ENCODE measurements around the gene ACACB.

Gene ACACB

GRCh38 chr12:109193896-109194295 lies 77.5 kb downstream of the ACACB start:
- DNase-seq (ENCODE audit: extremely low spot score): no peak
- POLR2A ChIA-PET: no interaction called here
- no peak for TF ChIP-seq CTCF (IDR thresholded peaks at IDR 0.05; ENCODE audit: control extremely low read depth, extremely low read depth, low read depth, missing control alignments)
- CTCF ChIA-PET: no interaction called here

GRCh38 chr12:109196332-109196731 lies 79.9 kb downstream of the ACACB start:
- ChIA-PET POLR2A (no interaction called here), CTCF (interaction anchor here (0.8 kb wide), 1 partner anchor 313 kb away, joined by 3 read pairs; no protein-coding TSS in a partner anchor)
- TF ChIP-seq CTCF (IDR thresholded peaks at IDR 0.05; ENCODE audit: control extremely low read depth, extremely low read depth, low read depth, missing control alignments): no peak
- no peak for DNase-seq (ENCODE audit: extremely low spot score)

DNA sequence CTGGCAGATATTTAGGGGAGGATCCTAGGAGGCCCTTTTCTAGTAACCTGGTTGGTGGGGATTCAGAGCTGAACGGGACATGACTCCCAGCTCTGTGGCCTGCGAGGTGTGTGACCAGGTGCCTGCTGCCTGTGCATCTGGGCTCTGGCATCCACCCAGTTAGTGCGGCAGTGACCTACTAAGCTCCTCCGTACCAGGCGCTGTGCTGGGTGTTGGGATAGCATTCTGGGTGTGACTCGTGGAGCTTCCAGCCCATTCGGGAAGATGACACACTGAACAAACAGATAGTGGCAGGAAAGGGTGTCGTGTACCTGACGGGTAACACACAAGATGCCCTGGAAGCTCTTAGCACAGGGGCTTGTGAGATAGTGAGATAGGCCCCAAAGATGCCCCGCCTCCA lies 80.9 kb downstream of the ACACB start:
- DNase-seq (ENCODE audit: extremely low spot score): no peak
- ChIA-PET POLR2A (no interaction called here), CTCF (no interaction called here)
- TF ChIP-seq CTCF (IDR thresholded peaks at IDR 0.05; ENCODE audit: control extremely low read depth, extremely low read depth, low read depth, missing control alignments): no peak

- CTCF ChIA-PET: interaction anchor here (1.1 kb wide), 1 partner anchor 192 kb away, joined by 3 read pairs; no protein-coding TSS in a partner anchor
- POLR2A ChIA-PET: no interaction called here
- no peak for DNase-seq (ENCODE audit: extremely low spot score)
- TF ChIP-seq CTCF (IDR thresholded peaks at IDR 0.05; ENCODE audit: control extremely low read depth, extremely low read depth, low read depth, missing control alignments): no peak
Measured at GRCh38 chr12:109199324-109199723, 82.9 kb downstream of the ACACB start.

GRCh38 chr12:109200825-109201495 lies 84.6 kb downstream of the ACACB start:
- ChIA-PET POLR2A (no interaction called here), CTCF (no interaction called here)
- TF ChIP-seq CTCF (IDR thresholded peaks at IDR 0.05; ENCODE audit: control extremely low read depth, extremely low read depth, low read depth, missing control alignments): no peak
- no peak for DNase-seq (ENCODE audit: extremely low spot score)

DNA sequence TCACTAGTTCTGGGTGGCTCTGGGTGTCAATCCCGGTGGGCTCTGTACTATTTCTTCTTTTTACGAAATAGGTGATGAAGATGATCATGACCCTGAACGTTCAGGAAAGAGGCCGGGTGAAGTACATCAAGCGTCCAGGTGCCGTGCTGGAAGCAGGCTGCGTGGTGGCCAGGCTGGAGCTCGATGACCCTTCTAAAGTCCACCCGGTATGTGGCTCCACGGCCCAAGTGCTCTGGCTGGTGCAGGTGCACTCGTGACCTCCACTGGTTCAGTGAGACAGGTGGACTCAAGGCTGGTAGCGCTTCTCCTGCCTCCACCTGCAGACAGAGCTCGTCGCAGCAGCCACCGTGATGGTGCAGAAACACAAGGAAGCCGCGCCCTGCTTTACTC lies 85.1 kb downstream of the ACACB start:
- no peak for DNase-seq (ENCODE audit: extremely low spot score)
- CTCF ChIA-PET: no interaction called here
- no peak for TF ChIP-seq CTCF (IDR thresholded peaks at IDR 0.05; ENCODE audit: control extremely low read depth, extremely low read depth, low read depth, missing control alignments)
- POLR2A ChIA-PET: no interaction called here
